Posterior vena cava (tissue), 2 donors: Measurements from ENCODE around the gene TMEM238. TPM values are rescaled to one million over a fixed set of nuclear protein-coding genes. Genes with fewer than 3 reads are reported as not detected.
"Not testable (repeated sequence)": the region's sequence is repeated elsewhere in the genome, so short reads cannot be mapped to it uniquely, and the experiment has no call there.

ENCODE experiments used
- DNase-seq: peaks from one replicate; pipeline ENCODE4 v3.0.0-alpha.2; 2020; ENCODE audit warnings: low spot score
- intact Hi-C, 2 donors: fragments of 100-400 bp; cut with DNase I; formaldehyde crosslinking; loops; one replicate each; pipeline versions ENCODE4 v1.14.1 to v1.14.2; 2022 to 2023
- long read RNA-seq, 2 donors: library from polyadenylated mRNA; unstranded; transcript quantifications; one replicate each; pipeline ENCODE4 v2.0.0, GENCODE V29; 2020 to 2021
- total RNA-seq, 2 donors: library from RNA; stranded (reverse); fragmentation: NEBNext Ultra II Directional; extraction: Animal tissue kit (Norgen Biotek cat#: 25700); gene quantifications; one replicate each; pipeline ENCODE4 v1.2.1, GENCODE V29; 2021
- donor health status: DM: yes; HTN: yes; CAD: no.
- donor health status: DM: yes; HTN: yes; CAD: no.

Gene TMEM238
- total RNA-seq = under 1 TPM; 0.69 to 0.90 TPM
- long read RNA-seq, donor 1 = 0 reads
- long read RNA-seq, donor 2 = 0 reads

- no peak for DNase-seq
- intact Hi-C loops = loop anchor here in 1 of 2 donors (5.0 kb wide), 1 partner anchor 82 kb away; no protein-coding TSS in a partner anchor
Observed at GRCh38 chr19:55384131-55384919, at the start of gene TMEM238. Gene TMEM238 (minus strand): TSS chr19:55384292. CDS start chr19:55384259, 33 bp downstream.

GRCh38 chr19:55433292-55433691 lies 49.2 kb upstream of the TMEM238 start:
- DNase-seq = no peak
- intact Hi-C loops = loop anchor here in 1 of 2 donors (1.0 to 10.0 kb wide), 2 partner anchors 39 to 298 kb away; no protein-coding TSS in a partner anchor

- DNase-seq = no peak
- intact Hi-C loops = loop anchor here in 1 of 2 donors (10.0 kb wide), 1 partner anchor 298 kb away; no protein-coding TSS in a partner anchor
Observed at GRCh38 chr19:55432241-55432959, 48.3 kb upstream of the TMEM238 start.

- intact Hi-C loops = loop anchor here in 1 of 2 donors (10.0 kb wide), 1 partner anchor 296 kb away; no protein-coding TSS in a partner anchor
- DNase-seq = no peak
Observed at GRCh38 chr19:55431183-55431582, 47.1 kb upstream of the TMEM238 start.

- DNase-seq = no peak
- intact Hi-C loops = loop anchor here in 1 of 2 donors (5.0 kb wide), 1 partner anchor 1189 kb away; no protein-coding TSS in a partner anchor
Observed at GRCh38 chr19:55426042-55426441, 42.0 kb upstream of the TMEM238 start.

GRCh38 chr19:55424518-55424917 lies 40.4 kb upstream of the TMEM238 start:
- intact Hi-C loops = no loop called here
- DNase-seq = no peak

GRCh38 chr19:55423225-55424005 lies 39.3 kb upstream of the TMEM238 start:
- no peak for DNase-seq
- intact Hi-C loops = no loop called here

- DNase-seq, intact Hi-C loops: not testable (repeated sequence)
Observed at GRCh38 chr19:55421281-55421680, 37.2 kb upstream of the TMEM238 start.

GRCh38 chr19:55419624-55420236 lies 35.6 kb upstream of the TMEM238 start:
- no peak for DNase-seq
- intact Hi-C loops = loop anchor here in 1 of 2 donors (5.0 kb wide), 1 partner anchor 1803 kb away; no protein-coding TSS in a partner anchor

- DNase-seq = no peak
Observed at GRCh38 chr19:55419103-55419502, 35.0 kb upstream of the TMEM238 start.

GRCh38 chr19:55418185-55418584 lies 34.1 kb upstream of the TMEM238 start:
- DNase-seq = no peak
- intact Hi-C loops = loop anchor here in 1 of 2 donors (5.0 kb wide), 1 partner anchor 1804 kb away; no protein-coding TSS in a partner anchor

More at GRCh38 chr19:55419103-55419502, 35.0 kb upstream of the TMEM238 start:
- intact Hi-C loops = loop anchor here in 1 of 2 donors (5.0 kb wide), 1 partner anchor 1803 kb away; no protein-coding TSS in a partner anchor

- intact Hi-C loops = no loop called here
- no peak for DNase-seq
Observed at GRCh38 chr19:55410168-55410567, 26.1 kb upstream of the TMEM238 start.

GRCh38 chr19:55409179-55409578 lies 25.1 kb upstream of the TMEM238 start:
- intact Hi-C loops, DNase-seq: not testable (repeated sequence)

GRCh38 chr19:55408533-55408872 lies 24.4 kb upstream of the TMEM238 start:
- intact Hi-C loops = no loop called here
- DNase-seq = no peak

GRCh38 chr19:55407800-55408532 lies 23.9 kb upstream of the TMEM238 start:
- intact Hi-C loops = no loop called here
- DNase-seq = peak; percentile 100

GRCh38 chr19:55407550-55407799 lies 23.4 kb upstream of the TMEM238 start, which contains the start of gene UBE2S:
Gene UBE2S (minus strand): TSS chr19:55407788. CDS start chr19:55407589, 199 bp downstream.
- DNase-seq = not testable (repeated sequence)

GRCh38 chr19:55406826-55407549 lies 22.9 kb upstream of the TMEM238 start:
- DNase-seq = peak; percentile 86
- intact Hi-C loops = no loop called here

More at GRCh38 chr19:55407550-55407799, 23.4 kb upstream of the TMEM238 start, which contains the start of gene UBE2S:
- intact Hi-C loops = not testable (repeated sequence)
